ENCODE measurements around the gene CST7. TPM values are rescaled to one million over a fixed set of nuclear protein-coding genes. Genes with fewer than 3 reads are reported as not detected.

CST7 gene
- total RNA-seq, 1 donor from 2014 or later, result not detected

- DNase-seq (ENCODE audit: low read depth), result no peak
- H3K4me3 ChIP-seq (ENCODE audit: low read depth, low read length), result no peak overlapping the region
- no peak for TF ChIP-seq CTCF (conservative IDR thresholded peaks at IDR 0.05; ENCODE audit: low read depth, low read length)
These were observed 4.6 kb downstream of the CST7 start for GRCh38 chr20:24953621-24954133.

GRCh38 chr20:24954151-24954550, 5.1 kb downstream of the CST7 start:
- H3K4me3 ChIP-seq (ENCODE audit: low read depth, low read length), result no peak overlapping the region
- TF ChIP-seq CTCF (conservative IDR thresholded peaks at IDR 0.05; ENCODE audit: low read depth, low read length), result no peak
- no peak for DNase-seq (ENCODE audit: low read depth)

- TF ChIP-seq CTCF (conservative IDR thresholded peaks at IDR 0.05; ENCODE audit: low read depth, low read length), result no peak
- H3K4me3 ChIP-seq (ENCODE audit: low read depth, low read length), result no peak overlapping the region
- DNase-seq (ENCODE audit: low read depth), result no peak
These were observed 5.5 kb downstream of the CST7 start for GRCh38 chr20:24954566-24954965.

- no peak for DNase-seq (ENCODE audit: low read depth)
- no peak overlapping the region for H3K4me3 ChIP-seq (ENCODE audit: low read depth, low read length)
- no peak for TF ChIP-seq CTCF (conservative IDR thresholded peaks at IDR 0.05; ENCODE audit: low read depth, low read length)
These were observed 6.0 kb downstream of the CST7 start for GRCh38 chr20:24955045-24955444.

- TF ChIP-seq CTCF (conservative IDR thresholded peaks at IDR 0.05; ENCODE audit: low read depth, low read length), result no peak
- H3K4me3 ChIP-seq (ENCODE audit: low read depth, low read length), result no peak overlapping the region
- DNase-seq (ENCODE audit: low read depth), result no peak
These were observed 7.2 kb downstream of the CST7 start for GRCh38 chr20:24956001-24956841.

GRCh38 chr20:24957326-24958016, 8.4 kb downstream of the CST7 start:
- TF ChIP-seq CTCF (conservative IDR thresholded peaks at IDR 0.05; ENCODE audit: low read depth, low read length), result no peak
- H3K4me3 ChIP-seq (ENCODE audit: low read depth, low read length), result no peak overlapping the region
- no peak for DNase-seq (ENCODE audit: low read depth)
